DND-41 (cell line): ENCODE data around the gene GNRH2.

ENCODE experiments used
- EZH2 ChIP-seq: IDR thresholded peaks from 3 replicates; pipeline ENCODE4 v1.6.1; 2012; ENCODE audit warnings: borderline replicate concordance, low read depth, mild to moderate bottlenecking, moderate library complexity, low read length, inconsistent platforms; ENCODE audit not compliant: severe bottlenecking
- TF ChIP-seq, protein P1 (sequence below): IDR thresholded peaks from 2 replicates; pipeline ENCODE4 v1.5.1; 2012; ENCODE audit warnings: borderline replicate concordance, low read length, moderate library complexity, mild to moderate bottlenecking; ENCODE audit not compliant: poor library complexity, severe bottlenecking; ENCODE audit errors: extremely low read depth

DNA sequence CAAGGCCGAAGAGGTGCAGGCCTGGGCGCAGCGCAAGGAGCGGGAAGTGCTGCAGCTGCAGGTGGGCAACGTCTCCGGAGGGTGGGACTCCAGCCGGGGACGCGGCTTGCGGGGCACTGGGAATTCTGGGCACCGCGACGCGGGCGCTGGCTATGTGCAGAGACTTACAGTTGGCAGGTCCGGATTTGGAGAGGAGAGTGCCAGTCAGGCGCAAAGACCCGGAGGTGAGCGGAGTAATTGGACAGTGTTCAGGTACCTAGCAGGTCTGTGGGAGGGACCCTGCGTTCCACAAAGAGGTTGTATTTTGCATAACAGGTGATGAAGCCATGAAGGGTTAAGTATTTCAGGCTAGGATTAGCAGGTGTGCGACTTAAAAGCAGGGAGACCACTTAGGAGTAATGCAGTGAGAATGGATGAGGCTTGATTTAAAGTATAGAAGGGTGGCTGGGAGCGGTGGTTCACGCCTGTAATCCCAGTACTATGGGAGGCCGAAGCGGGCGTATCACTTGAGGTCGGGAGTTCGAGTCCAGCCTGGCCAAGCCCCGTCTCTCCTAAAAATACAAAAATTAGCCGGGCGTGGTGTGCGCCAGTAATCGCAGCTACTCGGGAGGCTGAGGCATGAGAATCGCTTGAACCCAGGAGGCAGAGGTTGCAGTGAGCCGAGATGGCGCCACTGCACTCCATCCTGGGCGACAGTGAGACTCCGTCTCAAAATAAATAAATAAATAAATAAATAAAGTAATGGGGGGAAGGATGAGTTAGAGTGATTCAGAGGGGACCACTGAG lies 3.4 kb downstream of the GNRH2 start:
- TF ChIP-seq, protein P1, sequence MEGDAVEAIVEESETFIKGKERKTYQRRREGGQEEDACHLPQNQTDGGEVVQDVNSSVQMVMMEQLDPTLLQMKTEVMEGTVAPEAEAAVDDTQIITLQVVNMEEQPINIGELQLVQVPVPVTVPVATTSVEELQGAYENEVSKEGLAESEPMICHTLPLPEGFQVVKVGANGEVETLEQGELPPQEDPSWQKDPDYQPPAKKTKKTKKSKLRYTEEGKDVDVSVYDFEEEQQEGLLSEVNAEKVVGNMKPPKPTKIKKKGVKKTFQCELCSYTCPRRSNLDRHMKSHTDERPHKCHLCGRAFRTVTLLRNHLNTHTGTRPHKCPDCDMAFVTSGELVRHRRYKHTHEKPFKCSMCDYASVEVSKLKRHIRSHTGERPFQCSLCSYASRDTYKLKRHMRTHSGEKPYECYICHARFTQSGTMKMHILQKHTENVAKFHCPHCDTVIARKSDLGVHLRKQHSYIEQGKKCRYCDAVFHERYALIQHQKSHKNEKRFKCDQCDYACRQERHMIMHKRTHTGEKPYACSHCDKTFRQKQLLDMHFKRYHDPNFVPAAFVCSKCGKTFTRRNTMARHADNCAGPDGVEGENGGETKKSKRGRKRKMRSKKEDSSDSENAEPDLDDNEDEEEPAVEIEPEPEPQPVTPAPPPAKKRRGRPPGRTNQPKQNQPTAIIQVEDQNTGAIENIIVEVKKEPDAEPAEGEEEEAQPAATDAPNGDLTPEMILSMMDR = no peak
- TF ChIP-seq EZH2 = no peak
